GM19372 (cell line): ENCODE data around the gene IL36RN.
"Not testable (repeated sequence)": the region's sequence is repeated elsewhere in the genome, so short reads cannot be mapped to it uniquely, and the experiment has no call there.

ENCODE experiments used
- ATAC-seq: cut with Tn5 transposase; IDR thresholded peaks from one replicate; pipeline ENCODE4 v1.9.1; 2021; ENCODE audit warnings: mild to moderate bottlenecking, low read depth, moderate library complexity; ENCODE audit not compliant: unreplicated experiment

IL36RN gene

GRCh38 chr2:113096306-113096705, 37.3 kb downstream of the IL36RN start:
- ATAC-seq, result not testable (repeated sequence)

GRCh38 chr2:113096842-113097618, 38.0 kb downstream of the IL36RN start:
- ATAC-seq, result not testable (repeated sequence)

GRCh38 chr2:113098041-113098440, 39.0 kb downstream of the IL36RN start:
- no peak for ATAC-seq

- no peak for ATAC-seq
These were observed 39.5 kb downstream of the IL36RN start for GRCh38 chr2:113098532-113098931.

GRCh38 chr2:113102133-113102532, 43.1 kb downstream of the IL36RN start:
- ATAC-seq, result no peak

- no peak for ATAC-seq
These were observed 44.3 kb downstream of the IL36RN start for GRCh38 chr2:113103277-113103676.

- no peak for ATAC-seq
These were observed 45.1 kb downstream of the IL36RN start for GRCh38 chr2:113104054-113104611.

GRCh38 chr2:113105047-113105785, 46.2 kb downstream of the IL36RN start:
- no peak for ATAC-seq

- ATAC-seq, result no peak
These were observed 52.1 kb downstream of the IL36RN start for GRCh38 chr2:113111121-113111520.

- no peak for ATAC-seq
These were observed 52.9 kb downstream of the IL36RN start for GRCh38 chr2:113111823-113112287.

- no peak for ATAC-seq
These were observed 53.4 kb downstream of the IL36RN start for GRCh38 chr2:113112441-113112840.

- no peak for ATAC-seq
These were observed 53.9 kb downstream of the IL36RN start for GRCh38 chr2:113112871-113113270.

- no peak for ATAC-seq
These were observed 54.8 kb downstream of the IL36RN start for GRCh38 chr2:113113807-113114206.
